HG02885 (cell line): ENCODE results near the gene PDLIM1.
"Not testable (repeated sequence)": the region's sequence is repeated elsewhere in the genome, so short reads cannot be mapped to it uniquely, and the experiment has no call there.

Source experiments
- ATAC-seq: cut with Tn5 transposase; IDR thresholded peaks from one replicate; pipeline ENCODE4 v1.9.1; 2021; ENCODE audit warnings: mild to moderate bottlenecking; ENCODE audit not compliant: unreplicated experiment, poor library complexity

PDLIM1 gene

DNA sequence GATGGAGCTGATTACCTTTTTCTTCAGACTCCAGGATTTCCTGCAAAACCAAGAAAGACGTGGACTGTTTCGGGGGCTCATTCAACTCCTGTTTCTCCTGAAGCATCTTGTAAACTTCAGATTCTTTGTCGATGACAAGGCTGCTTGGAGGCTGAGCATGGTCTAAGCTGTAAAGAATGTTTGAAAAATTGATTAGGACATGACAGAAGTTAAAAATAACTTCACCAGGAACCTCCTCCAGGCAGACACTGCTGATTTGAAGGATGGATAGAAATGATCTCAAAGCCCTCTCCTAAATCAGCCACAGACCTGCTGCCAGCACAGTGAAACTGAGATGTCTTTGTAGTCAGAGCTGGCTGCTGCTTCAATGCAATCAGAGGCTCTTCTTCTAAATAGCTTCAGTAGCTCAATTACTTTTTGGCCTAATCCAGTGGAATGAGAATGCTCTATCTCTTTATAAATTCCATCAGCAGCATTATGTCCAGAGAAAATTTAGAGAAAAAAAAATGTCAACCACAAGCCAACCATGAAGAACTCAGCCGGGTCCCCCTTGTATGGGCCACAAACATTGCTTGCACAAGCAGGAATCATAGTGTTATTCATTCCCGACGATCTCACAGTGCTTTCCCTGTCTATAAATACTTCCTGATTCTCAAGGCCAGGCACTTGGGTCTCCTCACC lies 43.5 kb downstream of the PDLIM1 start:
- ATAC-seq, result no peak

DNA sequence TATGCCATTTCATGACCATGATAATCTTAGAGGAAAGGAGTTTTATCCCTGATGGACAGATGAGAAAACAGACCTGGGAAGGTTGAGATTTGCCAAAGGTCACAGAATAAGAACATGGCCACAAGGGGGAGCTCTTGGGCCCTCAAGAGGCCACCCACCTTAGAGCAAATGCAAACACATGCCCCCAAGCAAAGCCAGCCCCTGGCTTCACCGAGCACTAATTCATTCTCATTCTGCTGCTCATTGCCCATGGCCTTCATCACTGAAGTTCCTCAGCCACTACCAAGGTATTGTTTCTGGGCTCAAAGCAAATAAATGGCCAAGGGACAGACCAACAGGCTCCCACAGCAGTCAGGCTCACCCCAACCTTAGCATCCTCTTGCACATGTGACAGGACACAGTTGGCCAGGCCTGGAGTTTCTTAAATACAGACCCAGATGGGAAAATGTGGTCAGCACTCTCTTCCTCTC lies 44.2 kb downstream of the PDLIM1 start:
- ATAC-seq, result peak; percentile 32

DNA sequence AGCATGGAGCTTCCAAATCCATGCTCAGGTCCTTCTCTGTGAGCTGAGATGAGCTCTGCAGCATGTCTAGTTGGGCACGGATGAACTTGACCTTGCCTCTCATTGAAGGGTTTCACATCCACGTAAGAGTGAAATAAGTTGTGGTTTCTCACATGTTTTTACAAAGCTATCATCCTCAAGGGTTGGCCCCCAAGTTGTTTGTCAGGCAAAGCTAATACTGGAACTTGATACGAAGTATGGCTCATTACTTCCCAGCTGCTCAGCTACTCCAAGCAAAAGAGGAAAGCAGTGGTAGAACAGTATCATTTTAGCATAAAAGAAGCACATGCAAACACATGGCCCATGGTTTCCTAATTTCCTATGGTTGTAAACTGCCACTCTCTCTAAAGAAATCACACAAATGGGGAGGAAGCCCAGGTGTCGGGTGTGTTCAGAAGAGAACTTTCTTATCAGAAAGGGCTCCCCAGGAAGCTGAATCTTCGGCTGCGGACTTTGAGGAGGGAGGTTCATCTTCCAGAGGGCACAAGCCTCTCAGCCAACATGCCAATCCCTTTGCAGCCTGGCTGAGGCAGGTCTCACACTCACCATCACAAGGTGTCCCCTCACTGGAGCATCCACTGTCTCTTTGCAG lies 45.3 kb downstream of the PDLIM1 start:
- ATAC-seq, result peak; percentile 91

DNA sequence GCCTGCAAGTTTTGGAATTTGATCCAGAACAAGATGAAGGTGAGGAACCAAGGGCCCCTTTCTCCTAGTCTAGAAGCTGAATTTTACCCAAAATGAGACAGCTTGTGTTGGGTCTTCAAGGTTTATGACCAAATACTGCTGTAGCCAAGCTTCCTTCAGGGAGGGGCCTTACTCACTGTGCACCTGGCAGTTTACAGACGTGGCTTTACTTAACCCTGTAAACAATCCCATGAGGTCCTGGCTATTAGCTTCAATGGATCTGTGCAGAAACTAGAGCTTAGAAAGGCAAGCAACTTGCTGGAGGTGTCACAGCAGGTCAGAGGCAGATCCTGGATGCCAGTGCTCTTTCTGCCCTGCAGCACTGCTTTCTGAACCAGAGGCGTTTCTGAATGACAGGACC lies 46.7 kb downstream of the PDLIM1 start:
- no peak for ATAC-seq

DNA sequence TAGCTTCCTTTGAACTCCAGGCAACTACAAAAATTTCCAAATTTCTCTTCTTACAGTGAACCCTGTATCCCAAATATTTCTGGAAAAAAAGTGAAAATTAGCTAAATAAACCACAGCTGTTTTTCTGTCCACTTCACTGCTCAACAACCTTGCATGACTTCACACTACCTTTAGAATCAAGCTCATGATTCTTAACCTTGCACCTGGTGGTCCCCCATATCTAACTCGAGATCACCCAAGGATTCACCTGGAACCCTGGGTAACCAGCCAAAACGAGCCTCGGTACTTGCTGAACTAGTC lies 47.5 kb downstream of the PDLIM1 start:
- no peak for ATAC-seq

DNA sequence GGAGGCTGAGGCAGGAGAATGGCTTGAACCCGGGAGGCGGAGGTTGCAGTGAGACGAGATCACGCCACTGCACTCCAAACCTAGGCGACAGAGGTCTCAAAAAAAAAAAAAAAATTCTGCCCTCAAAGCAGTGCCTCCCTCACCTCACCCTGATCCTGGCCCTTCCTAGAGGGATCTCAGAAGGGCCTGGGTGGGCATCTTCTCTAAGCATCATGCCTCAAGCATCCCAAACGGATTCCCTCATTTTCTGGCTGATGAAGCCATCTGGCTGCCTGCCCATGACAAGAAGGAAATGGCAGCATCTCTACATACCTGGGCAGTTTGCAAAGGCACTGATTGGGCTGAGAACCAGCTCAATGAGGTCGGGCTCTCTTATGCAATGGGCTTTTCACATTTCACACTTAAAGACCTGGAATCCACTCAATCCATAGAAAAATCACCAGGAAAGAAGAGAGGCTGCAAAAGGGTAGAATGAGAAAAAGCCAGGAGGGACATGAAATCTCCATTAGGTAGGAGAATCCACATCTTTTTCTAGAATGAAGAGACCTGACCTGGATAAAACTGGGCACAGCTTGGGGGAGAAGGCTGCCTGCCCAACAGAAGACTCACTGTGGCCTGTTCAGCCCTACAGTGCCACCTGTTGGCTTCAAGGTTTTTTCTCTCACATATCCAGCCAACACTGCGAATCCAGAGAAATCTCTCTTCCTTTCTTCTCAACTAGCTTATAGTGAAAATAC lies 48.1 kb downstream of the PDLIM1 start:
- no peak for ATAC-seq

DNA sequence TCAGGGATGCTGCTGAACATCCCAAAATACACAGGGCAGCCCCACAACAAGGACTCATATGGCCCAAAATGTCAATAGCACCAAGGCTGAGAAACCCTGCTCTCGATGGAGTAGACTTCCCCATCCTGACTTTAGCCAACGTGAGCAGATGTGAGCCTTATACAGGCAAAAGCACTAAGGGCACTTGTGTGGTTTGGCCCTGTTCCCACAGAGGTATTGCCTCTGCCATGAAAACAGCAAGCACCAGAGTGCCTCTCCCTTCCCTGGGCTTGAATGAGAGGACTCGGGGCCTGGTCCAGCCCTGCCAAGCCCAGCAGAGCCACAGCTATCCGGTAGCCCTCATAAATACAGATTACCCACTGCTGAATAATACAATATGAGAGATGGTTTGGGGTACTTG lies 49.3 kb downstream of the PDLIM1 start:
- no peak for ATAC-seq

DNA sequence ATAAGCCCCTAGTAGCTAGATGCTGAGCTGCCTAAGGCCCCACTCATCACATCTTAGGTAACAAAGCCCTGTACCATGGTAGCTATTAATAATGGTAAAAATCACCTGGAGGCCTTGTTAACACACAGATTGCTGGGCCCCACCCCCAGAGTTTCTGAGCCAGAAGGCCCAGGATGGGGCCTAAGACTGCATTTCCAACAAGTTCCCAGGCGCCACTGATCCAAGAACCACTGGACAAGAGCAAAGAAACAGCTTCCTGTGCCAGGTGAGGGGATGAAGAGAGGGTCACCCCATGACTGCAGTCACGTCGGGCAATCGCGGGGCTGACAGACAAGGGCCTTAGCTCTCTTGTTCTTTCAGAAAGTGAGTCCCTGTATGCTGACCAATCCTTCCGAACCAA lies 50.0 kb downstream of the PDLIM1 start:
- no peak for ATAC-seq

DNA sequence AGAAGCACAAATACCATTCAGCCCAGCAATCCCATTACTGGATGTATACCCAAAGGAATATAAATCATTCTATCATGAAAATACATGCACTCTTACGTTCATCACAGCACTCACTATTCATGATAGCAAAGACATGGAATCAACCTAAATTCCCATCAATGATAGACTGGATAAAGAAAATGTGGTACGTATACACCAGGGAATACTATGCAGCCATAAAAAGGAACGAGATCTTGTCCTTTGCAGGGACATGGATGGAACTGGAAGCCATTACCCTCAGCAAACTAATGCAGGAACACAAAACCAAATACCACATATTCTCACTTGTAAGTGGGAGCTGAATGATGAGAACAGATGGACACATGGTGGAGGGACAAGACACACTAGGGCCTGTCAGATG lies 50.7 kb downstream of the PDLIM1 start:
- ATAC-seq, result not testable (repeated sequence)

DNA sequence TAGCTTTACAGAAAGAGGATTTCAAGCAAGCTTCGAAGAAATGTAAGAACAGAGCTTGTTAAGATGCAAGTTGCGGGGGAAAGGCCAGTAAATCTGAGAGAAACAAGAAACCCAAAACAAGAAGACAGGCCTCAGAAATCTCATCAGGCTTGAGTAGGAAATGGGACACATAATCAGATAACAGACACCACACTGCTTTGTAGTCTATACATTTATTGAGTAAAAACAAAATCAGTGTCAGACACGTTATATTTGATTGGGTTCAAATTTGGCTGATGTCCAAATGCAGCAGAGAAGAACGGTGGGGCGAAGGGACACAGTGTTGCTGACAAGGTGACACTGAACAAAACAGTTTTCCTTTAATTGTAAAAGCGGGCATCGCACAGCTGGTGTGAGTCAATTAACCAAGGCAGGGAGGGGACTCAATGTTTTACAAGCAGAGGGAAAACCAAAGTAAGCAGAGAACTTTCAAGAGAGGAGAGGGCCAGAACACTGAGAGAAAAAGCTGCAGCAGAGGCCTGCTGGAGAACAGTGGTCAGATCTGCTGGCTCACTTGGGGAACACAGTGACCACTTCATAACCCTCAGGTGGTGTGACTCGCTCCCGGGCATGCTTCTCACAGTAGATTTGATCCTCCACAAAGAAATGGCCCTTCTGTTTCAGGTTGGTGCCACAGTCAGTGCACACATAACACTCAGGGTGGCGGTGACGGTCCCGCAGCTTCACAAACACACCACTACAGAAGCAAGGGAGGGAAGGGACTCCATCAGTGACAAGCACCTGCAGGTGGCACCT lies 53.2 kb downstream of the PDLIM1 start:
- no peak for ATAC-seq

DNA sequence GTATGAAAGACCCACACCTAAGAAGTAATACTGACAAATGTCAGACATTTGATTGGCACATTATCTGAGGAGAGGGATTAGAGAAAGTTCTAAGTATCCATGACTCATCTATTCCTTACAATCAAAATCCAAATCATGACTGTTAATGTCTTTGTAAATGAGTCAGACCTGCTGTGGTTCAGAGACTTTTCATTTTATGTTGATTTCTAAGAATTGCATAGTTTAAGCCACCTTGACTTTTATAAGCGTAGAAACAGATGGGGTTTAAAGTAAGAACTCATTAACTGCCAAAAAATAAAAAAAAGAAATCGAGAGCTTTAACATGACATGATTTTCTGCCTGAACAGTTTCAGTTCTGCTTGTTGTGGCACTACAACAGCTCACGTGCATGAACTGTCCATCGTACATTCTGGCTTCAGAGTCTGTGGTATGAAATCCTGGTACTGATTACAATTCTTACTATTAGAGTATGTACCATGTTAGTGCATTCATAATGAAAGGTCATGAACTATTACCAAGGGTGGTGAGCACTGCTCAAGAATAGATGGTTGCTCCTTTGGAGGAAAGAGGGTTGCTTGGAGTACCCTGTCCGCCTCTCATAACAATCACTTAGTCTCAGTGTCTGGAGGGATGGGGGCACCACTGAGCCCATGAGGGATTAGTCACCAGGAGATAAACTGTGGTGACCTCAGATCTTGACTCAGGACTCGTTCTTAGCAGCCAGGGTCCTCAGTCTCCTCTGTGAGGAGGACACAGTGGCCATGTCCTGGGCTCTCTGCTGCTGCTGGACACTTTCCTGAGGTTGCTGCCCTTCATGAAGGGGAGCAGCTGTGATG lies 54.5 kb downstream of the PDLIM1 start:
- peak; percentile 96 for ATAC-seq

DNA sequence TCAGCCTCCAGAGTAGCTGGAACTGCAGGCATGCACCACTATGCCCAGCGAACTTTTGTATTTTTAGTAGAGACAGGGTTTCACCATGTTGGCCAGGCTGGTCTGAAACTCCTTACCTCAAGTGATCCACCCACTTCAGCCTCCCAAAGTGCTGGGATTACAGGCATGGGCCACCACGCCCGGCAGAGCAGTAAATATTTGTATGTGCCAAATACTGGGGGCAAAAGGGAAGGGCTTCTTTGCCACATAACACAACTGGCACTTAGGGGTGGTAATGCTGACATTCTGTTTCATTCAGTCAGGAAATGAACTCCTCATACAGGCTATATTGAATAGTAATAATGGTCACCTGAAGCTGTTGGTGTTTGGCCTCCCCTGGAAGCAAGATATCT lies 55.1 kb downstream of the PDLIM1 start:
- no peak for ATAC-seq

DNA sequence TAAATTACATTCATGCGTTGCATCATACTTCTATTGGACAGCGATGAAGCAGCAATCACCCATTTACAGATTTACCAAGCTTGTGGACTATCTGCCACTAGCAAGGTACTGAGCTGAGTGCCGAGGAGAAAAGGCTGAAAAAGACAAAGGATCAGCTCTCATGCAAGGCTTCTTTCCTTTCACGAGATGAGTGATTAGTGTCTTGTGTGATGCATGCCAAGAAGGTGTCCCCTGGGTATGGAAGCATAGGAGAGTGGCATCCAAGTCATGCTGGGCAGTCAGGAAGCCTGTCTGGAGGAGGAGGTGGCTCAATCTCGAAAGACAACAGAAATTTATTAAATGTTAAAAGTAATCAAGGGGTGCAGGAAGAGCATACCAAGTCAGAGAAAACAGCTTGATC lies 55.9 kb downstream of the PDLIM1 start:
- no peak for ATAC-seq

DNA sequence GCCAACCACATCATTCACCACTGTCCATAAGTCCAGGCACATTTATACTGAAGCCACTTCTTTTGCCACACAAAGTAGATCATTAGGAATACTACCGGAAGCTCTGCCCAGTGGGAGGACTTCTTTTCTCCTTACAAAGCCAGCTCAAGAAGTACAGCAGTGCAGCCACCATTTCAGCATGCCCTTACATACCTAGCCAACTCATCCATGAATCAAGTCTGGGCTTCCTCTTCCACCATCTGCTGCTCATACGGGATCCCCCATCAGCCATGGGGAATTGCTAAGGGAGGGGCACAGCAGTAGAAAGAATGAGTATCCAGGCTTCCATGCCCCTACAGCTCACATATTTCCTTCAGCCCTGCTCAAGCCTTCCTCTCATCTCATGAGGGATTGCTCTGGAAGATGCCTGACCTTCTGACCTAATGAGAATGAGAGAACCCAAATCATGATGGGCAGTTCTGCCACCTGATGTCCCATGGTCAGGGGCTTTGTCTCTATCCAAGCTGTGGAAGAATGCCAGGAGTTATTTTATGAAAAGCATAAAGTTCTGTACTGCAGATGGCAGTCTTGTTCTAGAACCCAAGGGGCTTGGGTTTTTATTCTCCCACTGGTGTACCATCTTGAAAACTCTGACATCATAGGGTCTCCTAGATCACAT lies 57.3 kb downstream of the PDLIM1 start:
- no peak for ATAC-seq

DNA sequence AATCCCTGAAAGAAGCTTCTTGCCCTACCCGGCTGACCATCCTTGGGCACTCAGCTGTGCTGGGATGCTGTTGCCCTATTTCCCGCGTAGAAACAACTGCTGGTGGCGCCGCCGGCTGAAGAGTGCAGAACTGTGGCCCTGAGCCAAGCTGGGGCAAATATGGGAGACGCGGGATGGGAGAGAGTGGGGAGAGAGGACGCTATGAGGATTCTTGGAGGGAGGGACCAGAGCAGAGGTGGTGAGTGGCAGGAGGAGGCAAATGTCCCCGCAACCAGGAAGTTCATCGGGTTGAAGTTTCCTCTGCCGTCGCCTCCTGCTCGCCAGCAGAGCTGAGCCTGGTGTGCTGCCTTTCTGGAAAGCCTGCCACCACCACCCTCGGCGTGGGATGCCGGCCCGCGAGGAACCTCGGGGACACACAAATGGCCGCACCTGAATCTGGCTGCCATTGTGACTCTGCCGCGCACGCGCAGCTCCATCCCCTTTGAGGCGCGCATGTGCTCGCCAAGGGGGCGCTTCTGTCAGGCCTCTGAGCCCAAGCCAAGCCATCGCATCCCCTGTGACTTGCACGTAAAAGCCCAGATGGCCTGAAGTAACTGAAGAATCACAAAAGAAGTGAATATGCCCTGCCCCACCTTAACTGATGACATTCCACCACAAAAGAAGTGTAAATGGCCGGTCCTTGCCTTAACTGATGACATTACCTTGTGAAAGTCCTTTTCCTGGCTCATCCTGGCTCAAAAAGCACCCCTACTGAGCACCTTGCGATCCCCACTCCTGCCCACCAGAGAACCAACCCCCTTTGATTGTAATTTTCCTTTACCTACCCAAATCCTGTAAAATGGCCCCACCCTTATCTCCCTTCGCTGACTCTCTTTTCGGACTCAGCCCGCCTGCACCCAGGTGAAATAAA lies 59.9 kb downstream of the PDLIM1 start:
- peak; percentile 74 for ATAC-seq

DNA sequence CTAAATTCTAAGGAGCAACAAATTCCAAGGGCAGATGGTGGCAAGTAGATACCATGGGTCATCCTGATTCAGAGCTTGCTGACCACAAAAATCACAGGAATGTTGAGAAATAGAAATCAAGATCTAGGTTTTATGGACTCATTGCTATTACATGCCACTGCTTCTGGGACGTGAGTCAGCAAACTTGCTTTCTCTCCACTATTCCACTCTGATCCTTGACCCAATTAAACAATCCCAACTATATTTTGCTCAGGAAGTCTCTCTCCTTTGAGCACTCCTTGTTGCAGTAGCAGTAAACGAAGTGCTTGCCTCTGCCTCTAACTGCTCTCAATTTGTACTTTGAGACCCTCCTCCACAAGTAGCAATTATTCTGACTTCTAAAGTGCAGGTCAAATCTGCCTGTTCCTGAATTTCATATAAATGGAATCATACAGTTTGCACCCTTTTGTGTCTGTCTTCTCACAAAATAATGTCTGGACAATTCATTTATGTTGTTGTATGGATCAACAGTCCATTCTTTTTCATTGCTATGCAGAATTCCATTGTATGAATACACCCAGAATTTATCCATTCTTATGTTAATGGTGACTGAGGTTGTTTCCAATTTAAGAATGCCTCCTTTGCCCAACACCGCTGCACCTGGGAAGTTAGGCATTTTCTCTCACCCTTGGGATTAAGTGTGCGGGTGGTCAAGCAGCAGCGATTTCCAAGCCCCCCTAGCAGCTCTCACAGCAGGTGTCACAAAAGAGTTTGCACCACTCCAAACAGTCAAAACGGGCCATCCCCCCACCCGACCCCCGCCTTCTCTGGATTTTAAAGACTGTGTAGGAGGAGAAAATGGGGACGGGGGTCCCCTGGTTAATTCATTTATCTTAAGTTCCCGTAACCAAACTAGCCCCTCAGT lies 60.8 kb downstream of the PDLIM1 start:
- no peak for ATAC-seq

DNA sequence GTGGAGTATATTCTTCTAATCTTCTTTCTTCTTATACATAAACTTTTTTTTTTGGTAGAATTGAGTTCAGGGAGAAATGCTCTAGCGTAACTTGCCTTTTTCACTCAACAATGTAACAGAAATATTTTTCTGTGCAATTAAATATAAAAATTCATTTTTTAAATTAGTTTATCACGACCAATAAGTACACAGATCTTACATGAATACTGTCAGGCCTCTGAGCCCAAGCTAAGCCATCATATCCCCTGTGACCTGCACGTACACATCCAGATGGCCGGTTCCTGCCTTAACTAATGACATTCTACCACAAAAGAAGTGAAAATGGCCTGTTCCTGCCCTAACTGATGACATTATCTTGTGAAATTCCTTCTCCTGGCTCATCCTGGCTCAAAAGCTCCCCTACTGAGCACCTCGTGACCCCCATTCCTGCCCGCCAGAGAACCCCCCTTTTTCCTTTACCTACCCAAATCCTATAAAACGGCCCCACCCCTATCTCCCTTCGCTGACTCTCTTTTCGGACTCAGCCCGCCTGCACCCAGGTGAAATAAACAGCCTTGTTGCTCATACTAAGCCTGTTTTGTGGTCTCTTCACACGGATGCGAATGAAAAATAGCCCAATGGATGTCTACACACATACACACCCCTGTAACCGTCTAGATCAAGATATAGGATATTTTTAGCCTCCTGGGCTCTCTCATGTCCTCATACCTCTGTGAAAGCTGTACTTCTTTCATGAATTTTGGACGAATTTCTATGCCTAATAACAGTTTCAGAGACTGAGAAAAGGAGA lies 61.7 kb downstream of the PDLIM1 start:
- ATAC-seq, result not testable (repeated sequence)
